Measurements from ENCODE around the gene BAZ2A.
A peak's percentile ranks its signal among the peaks of the same experiment; 100 is the strongest.

BAZ2A gene

DNA sequence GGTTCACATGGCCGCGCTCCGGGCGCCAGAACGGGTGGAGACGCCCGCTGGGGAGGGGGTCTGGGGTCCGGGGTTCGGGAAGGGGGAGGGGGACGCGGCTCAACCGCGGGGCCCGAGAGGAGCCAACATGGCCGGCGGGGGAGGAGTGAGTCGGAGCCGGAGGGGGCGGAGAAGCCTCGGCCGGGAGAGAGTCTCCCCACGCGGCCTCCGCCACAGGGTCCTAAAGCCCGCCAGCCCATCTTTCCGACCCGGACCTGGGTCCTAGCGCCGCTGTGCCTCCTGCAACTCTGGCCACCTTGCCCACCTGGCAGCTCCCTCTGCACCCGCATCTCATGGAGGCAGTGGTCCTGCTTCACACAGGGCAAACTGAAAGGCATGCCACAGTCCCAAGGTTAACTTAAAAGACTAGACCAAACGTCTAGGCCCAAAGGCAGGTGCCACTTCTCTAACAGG, at the start of gene BAZ2A:
BAZ2A (minus strand) TSS at position 147 of the 453 bp plus-strand sequence. CDS start 12,796 bp downstream, outside the sequence.
- no peaks in the 10 kb centered on the region for H3K9me3 Mint-ChIP-seq
- no peaks in the 10 kb centered on the region for H3K27me3 Mint-ChIP-seq (ENCODE audit: low read depth)
- H3K36me3 Mint-ChIP-seq (ENCODE audit: low read depth), result peaks cover 14% of the 10 kb centered on the region
- H3K27ac Mint-ChIP-seq, result peak within 1 kb of the TSS; percentile 79 to 92 (median 87)
- TF ChIP-seq, protein P1, sequence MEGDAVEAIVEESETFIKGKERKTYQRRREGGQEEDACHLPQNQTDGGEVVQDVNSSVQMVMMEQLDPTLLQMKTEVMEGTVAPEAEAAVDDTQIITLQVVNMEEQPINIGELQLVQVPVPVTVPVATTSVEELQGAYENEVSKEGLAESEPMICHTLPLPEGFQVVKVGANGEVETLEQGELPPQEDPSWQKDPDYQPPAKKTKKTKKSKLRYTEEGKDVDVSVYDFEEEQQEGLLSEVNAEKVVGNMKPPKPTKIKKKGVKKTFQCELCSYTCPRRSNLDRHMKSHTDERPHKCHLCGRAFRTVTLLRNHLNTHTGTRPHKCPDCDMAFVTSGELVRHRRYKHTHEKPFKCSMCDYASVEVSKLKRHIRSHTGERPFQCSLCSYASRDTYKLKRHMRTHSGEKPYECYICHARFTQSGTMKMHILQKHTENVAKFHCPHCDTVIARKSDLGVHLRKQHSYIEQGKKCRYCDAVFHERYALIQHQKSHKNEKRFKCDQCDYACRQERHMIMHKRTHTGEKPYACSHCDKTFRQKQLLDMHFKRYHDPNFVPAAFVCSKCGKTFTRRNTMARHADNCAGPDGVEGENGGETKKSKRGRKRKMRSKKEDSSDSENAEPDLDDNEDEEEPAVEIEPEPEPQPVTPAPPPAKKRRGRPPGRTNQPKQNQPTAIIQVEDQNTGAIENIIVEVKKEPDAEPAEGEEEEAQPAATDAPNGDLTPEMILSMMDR (IDR thresholded peaks at IDR 0.05; ENCODE audit: unreplicated experiment in 3 of 3), result no peak
- peaks cover 50% of the 10 kb centered on the region for H3K4me1 Mint-ChIP-seq
- peak within 1 kb of the TSS; percentile 88 to 99 (median 96) for H3K4me3 Mint-ChIP-seq

DNA sequence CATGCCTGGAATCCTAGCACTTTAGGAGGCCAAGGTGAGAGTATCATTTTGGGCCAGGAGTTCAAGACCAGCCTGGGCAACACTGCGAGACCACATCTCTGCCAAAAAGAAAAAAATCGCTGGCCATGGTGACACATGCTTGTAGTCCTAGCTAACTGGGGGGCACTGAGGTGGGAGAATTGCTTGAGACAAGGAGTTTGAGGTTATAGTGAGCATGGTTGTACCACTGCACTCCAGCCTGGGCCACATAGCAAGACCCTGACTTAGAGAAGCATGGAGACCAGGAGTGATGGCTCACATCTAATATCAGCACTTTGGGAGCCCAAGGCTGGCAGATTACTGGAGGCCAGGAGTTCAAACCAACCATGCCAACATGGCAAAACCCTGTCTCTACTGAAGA, 48.7 kb upstream of the BAZ2A start:
- no peaks in the 10 kb centered on the region for H3K27me3 Mint-ChIP-seq (ENCODE audit: low read depth)
- peaks cover 36% of the 10 kb centered on the region for H3K36me3 Mint-ChIP-seq (ENCODE audit: low read depth)
- peaks cover 11% of the 10 kb centered on the region for H3K4me1 Mint-ChIP-seq
- H3K4me3 Mint-ChIP-seq, result no peak overlapping the region
- H3K27ac Mint-ChIP-seq, result peak overlapping the region in 1 of 3 experiments; percentile 49
- TF ChIP-seq, protein P1 (IDR thresholded peaks at IDR 0.05; ENCODE audit: unreplicated experiment in 3 of 3), result no peak
- H3K9me3 Mint-ChIP-seq, result no peaks in the 10 kb centered on the region

DNA sequence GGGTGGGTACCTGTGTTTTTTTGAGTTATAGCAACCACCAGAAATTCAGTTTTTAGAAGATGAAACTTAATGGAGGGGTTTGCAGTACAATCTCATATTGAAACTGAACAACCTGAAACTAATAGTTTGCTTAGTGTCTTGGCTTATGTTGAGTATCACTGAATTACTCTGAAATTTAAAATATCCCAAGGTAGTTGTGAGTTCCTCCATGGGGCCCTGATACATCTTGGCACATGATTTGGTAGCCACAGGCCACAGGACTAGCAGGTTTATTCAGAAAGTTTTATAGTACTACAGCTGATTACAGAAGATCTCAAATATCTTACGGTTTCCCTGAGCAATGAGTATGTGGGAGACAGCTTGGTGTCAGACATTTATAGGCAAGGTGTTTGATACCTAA, 47.6 kb upstream of the BAZ2A start:
- TF ChIP-seq, protein P1 (IDR thresholded peaks at IDR 0.05; ENCODE audit: unreplicated experiment in 3 of 3), result no peak
- Mint-ChIP-seq H3K4me1 (peaks cover 14% of the 10 kb centered on the region), H3K9me3 (no peaks in the 10 kb centered on the region), H3K4me3 (no peak overlapping the region), H3K27ac (no peak overlapping the region), H3K27me3 (ENCODE audit: low read depth) (no peaks in the 10 kb centered on the region), H3K36me3 (ENCODE audit: low read depth) (peaks cover 39% of the 10 kb centered on the region)

DNA sequence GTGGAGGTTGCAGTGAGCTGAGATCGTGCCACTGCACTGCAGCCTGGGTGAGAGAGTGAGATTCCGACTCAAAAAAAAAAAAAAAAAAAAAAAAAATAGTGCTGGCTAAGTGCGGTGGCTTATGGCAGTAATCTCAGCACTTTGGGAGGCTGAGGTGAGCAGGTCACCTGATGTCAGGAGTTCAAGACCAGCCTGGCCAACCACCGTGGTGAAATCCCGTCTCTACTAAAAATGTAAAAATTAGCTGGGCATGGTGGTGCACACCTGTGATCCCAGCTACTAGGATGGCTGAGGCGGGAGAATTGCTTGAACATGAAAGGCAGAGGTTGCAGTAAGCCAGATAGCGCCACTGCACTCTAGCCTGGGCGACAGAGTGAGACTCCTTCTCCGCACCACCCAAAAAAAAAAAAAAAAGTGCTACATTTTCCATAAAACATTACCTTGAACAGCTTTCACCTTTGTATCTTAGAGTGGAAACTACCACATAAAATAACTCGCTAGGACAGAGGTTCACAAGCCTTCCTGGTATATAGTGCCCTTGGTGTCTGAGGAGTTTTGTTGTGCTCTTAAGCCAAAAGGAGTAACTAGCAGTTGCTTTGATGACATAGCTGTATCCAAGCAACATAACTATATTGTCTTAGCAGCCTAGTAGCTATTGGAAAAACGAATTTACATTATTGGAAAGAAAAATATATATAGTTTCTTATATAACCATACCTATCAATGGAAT, 46.9 kb upstream of the BAZ2A start:
- TF ChIP-seq, protein P1 (IDR thresholded peaks at IDR 0.05; ENCODE audit: unreplicated experiment in 3 of 3), result no peak
- Mint-ChIP-seq H3K36me3 (ENCODE audit: low read depth) (peaks cover 41% of the 10 kb centered on the region), H3K4me1 (peaks cover 11% of the 10 kb centered on the region), H3K27me3 (ENCODE audit: low read depth) (no peaks in the 10 kb centered on the region), H3K9me3 (no peaks in the 10 kb centered on the region), H3K4me3 (no peak overlapping the region), H3K27ac (peak overlapping the region in 1 of 3 experiments; percentile 9)

DNA sequence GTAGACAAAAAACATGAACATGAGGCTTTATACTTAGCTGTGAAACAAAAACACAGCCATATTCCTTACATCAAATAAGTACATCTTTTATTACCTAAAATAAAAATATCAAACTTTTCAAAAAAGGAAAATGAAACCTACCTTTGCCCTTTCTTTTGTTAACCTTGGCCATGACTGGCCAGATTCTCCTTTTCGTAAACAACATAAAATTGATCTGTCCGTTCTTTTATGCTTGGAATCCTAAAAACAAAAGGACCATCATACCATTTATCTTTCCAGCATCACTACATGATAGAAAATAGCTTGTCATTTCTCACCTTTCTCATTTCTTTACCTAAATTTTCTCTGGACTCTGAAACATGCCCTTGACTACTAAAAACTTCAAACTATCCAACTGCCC, 41.5 kb upstream of the BAZ2A start:
- no peaks in the 10 kb centered on the region for H3K9me3 Mint-ChIP-seq
- peaks cover 55% of the 10 kb centered on the region for H3K36me3 Mint-ChIP-seq (ENCODE audit: low read depth)
- H3K27me3 Mint-ChIP-seq (ENCODE audit: low read depth), result no peaks in the 10 kb centered on the region
- no peak overlapping the region for H3K4me3 Mint-ChIP-seq
- peak overlapping the region in 1 of 3 experiments; percentile 19 for H3K27ac Mint-ChIP-seq
- H3K4me1 Mint-ChIP-seq, result peaks cover 9% of the 10 kb centered on the region
- TF ChIP-seq, protein P1 (IDR thresholded peaks at IDR 0.05; ENCODE audit: unreplicated experiment in 3 of 3), result no peak

DNA sequence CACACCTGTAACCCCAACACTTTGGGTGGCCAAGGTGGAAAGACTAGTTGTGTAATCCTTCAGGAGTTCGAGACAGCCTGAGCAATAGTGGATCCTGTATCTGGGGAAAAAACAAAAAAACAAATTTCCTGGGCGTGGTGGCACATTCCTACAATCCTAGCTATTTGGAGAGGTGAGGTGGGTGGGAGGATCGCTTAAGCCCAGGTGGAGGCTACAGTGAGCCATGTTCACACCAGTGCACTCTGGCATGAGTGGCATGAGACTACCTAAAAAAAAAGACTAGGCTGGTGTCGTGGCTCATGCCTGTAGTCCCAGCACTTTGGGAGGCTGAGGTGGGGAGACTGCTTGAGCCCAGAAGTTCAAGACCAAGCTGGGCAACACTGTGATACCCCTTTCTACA, 40.7 kb upstream of the BAZ2A start:
- no peaks in the 10 kb centered on the region for H3K27me3 Mint-ChIP-seq (ENCODE audit: low read depth)
- no peak overlapping the region for H3K4me3 Mint-ChIP-seq
- H3K27ac Mint-ChIP-seq, result no peak overlapping the region
- H3K9me3 Mint-ChIP-seq, result no peaks in the 10 kb centered on the region
- TF ChIP-seq, protein P1 (IDR thresholded peaks at IDR 0.05; ENCODE audit: unreplicated experiment in 3 of 3), result no peak
- peaks cover 58% of the 10 kb centered on the region for H3K36me3 Mint-ChIP-seq (ENCODE audit: low read depth)
- H3K4me1 Mint-ChIP-seq, result peaks cover 5% of the 10 kb centered on the region

Data from nephron (organoid).